ENCODE results near the gene NPC1L1. TPM values are rescaled to one million over a fixed set of nuclear protein-coding genes. Genes with fewer than 3 reads are reported as not detected.

Gene NPC1L1
- total RNA-seq, 1 experiment from 2014 or later, result 0.15 TPM

DNA sequence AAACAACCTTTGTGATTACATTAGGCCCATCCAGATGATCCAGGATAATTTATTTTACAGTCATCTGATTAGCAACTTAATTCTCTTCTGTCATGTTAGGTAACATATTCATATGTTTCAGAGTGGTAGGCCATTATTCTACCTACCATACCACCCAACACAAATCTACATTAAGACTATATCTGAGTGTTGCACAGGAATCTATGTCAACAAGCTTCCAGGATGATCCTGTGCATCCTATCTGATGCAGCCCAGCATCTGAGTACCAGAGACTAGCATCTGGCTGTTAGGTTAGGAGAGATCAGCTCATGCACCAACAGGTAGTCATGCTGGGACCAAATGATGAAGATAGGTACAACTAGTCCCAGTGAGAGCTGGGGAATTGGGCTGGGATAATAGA lies 33.9 kb upstream of the NPC1L1 start:
- Histone ChIP-seq H3K4me3 (replicated peaks in 1 of 2; ENCODE audit: low read depth in 1 of 2, low read length in 2 of 2) (peak overlapping the region; percentile 83 to 88), H3K4me1 (ENCODE audit: control insufficient read depth in 1 of 2, insufficient read depth in 2 of 2, low read length in 2 of 2) (peaks cover 11 to 20% of the 10 kb centered on the region in 2 experiments; a peak in 3 of 4 replicates), H3K27ac (ENCODE audit: low read depth, low read length) (no peak overlapping the region), H3K9me2 (ENCODE audit: insufficient read depth) (no peaks in the 10 kb centered on the region), H3K9ac (ENCODE audit: low read length) (peak overlapping the region; percentile 86; the same call in 1 of the 2 replicates), H3K9me3 (ENCODE audit: control insufficient read depth in 1 of 2, insufficient read depth in 1 of 2, low read depth in 1 of 2, low read length in 2 of 2) (no peaks in the 10 kb centered on the region), H3K4me2 (ENCODE audit: low read length) (peak overlapping the region; percentile 84), H4K20me1 (ENCODE audit: insufficient read depth) (no peaks in the 10 kb centered on the region; the same call in 1 of the 2 replicates), H3K36me3 (ENCODE audit: control insufficient read depth in 1 of 2, insufficient read depth in 2 of 2, low read length in 2 of 2) (peaks cover 41 to 48% of the 10 kb centered on the region in 2 experiments), H3K27me3 (ENCODE audit: insufficient read depth, low read length) (no peaks in the 10 kb centered on the region), H2AFZ (ENCODE audit: low read depth, low read length, poor library complexity, severe bottlenecking) (no peak overlapping the region), H3K79me2 (ENCODE audit: insufficient read depth, low read length) (peaks cover 79% of the 10 kb centered on the region)
- CTCF ChIA-PET, result no interaction called here
- intact Hi-C loops (cut with micrococcal nuclease), result no loop called here
- POLR2A ChIA-PET, result interaction anchor here (1.3 kb wide), 1 partner anchor 273 kb away, joined by 4 read pairs; the partner anchor contains the start of gene H2AZ2
- RAD21 ChIA-PET (ENCODE audit: low non-redundant PET in 1 of 2, low total read pairs in 2 of 2, uncharacterized antibody in 2 of 2, unreplicated experiment in 2 of 2), result interaction anchor here in 1 of 2 experiments (0.5 kb wide), 1 partner anchor 14 kb away, joined by 3 read pairs; no protein-coding TSS in a partner anchor
- no peak for TF ChIP-seq SP1 (IDR thresholded peaks at IDR 0.05; ENCODE audit: low read depth)
- no peak for TF ChIP-seq POLR2AphosphoS5 (IDR thresholded peaks at IDR 0.05; ENCODE audit: low read depth, low read length)
- no peak for TF ChIP-seq POLR2A (IDR thresholded peaks at IDR 0.05; ENCODE audit: borderline replicate concordance, extremely low read depth, insufficient read depth, insufficient read length)
- TF ChIP-seq, protein P1, sequence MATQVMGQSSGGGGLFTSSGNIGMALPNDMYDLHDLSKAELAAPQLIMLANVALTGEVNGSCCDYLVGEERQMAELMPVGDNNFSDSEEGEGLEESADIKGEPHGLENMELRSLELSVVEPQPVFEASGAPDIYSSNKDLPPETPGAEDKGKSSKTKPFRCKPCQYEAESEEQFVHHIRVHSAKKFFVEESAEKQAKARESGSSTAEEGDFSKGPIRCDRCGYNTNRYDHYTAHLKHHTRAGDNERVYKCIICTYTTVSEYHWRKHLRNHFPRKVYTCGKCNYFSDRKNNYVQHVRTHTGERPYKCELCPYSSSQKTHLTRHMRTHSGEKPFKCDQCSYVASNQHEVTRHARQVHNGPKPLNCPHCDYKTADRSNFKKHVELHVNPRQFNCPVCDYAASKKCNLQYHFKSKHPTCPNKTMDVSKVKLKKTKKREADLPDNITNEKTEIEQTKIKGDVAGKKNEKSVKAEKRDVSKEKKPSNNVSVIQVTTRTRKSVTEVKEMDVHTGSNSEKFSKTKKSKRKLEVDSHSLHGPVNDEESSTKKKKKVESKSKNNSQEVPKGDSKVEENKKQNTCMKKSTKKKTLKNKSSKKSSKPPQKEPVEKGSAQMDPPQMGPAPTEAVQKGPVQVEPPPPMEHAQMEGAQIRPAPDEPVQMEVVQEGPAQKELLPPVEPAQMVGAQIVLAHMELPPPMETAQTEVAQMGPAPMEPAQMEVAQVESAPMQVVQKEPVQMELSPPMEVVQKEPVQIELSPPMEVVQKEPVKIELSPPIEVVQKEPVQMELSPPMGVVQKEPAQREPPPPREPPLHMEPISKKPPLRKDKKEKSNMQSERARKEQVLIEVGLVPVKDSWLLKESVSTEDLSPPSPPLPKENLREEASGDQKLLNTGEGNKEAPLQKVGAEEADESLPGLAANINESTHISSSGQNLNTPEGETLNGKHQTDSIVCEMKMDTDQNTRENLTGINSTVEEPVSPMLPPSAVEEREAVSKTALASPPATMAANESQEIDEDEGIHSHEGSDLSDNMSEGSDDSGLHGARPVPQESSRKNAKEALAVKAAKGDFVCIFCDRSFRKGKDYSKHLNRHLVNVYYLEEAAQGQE (IDR thresholded peaks at IDR 0.05; ENCODE audit: low read depth), result no peak
- no peak for TF ChIP-seq RAD21 (IDR thresholded peaks at IDR 0.05; ENCODE audit: low read depth)
- TF ChIP-seq, protein P2, sequence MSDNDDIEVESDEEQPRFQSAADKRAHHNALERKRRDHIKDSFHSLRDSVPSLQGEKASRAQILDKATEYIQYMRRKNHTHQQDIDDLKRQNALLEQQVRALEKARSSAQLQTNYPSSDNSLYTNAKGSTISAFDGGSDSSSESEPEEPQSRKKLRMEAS (IDR thresholded peaks at IDR 0.05), result no peak
- TF ChIP-seq, protein P3, sequence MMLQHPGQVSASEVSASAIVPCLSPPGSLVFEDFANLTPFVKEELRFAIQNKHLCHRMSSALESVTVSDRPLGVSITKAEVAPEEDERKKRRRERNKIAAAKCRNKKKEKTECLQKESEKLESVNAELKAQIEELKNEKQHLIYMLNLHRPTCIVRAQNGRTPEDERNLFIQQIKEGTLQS (IDR thresholded peaks at IDR 0.05), result no peak
- no peak for TF ChIP-seq TCF7L2 (IDR thresholded peaks at IDR 0.05; ENCODE audit: borderline replicate concordance, extremely low read depth, insufficient read depth, insufficient read length)
- no peak for TF ChIP-seq EGR1 (IDR thresholded peaks at IDR 0.05; ENCODE audit: low read depth)
- no peak for TF ChIP-seq YY1 (IDR thresholded peaks at IDR 0.05; ENCODE audit: extremely low read depth, insufficient replicate concordance, low read depth, low read length)
- TF ChIP-seq ZFX (IDR thresholded peaks at IDR 0.05), result no peak
- DNase-seq (ENCODE audit: low read depth, low spot score) (no peak), ATAC-seq (no peak)
- BruUV-seq (replicated peaks), result no TSS peak

Measured in HCT116 (cell line).